Keratinocyte (primary cell): ENCODE measurements around the gene ZNF407.

Source experiments
- EZH2 ChIP-seq: IDR thresholded peaks from one replicate; pipeline ENCODE4 v1.6.1; 2012; ENCODE audit warnings: inconsistent platforms, mild to moderate bottlenecking, low read length, moderate library complexity
- TF ChIP-seq, protein P1 (sequence below), 3 experiments: IDR thresholded peaks in 1 of 3; conservative IDR thresholded peaks in 1 of 3; optimal IDR thresholded peaks in 1 of 3; 2 replicates in 2 of 3; 3 replicates in 1 of 3; pipeline versions ENCODE3 to v1.5.1; 2011; ENCODE audit warnings: low read length in 3 of 3, mild to moderate bottlenecking in 3 of 3, moderate library complexity in 2 of 3, control low read depth in 1 of 3, inconsistent platforms in 1 of 3; ENCODE audit not compliant: insufficient read depth in 2 of 3; ENCODE audit errors: extremely low read depth in 1 of 3

DNA sequence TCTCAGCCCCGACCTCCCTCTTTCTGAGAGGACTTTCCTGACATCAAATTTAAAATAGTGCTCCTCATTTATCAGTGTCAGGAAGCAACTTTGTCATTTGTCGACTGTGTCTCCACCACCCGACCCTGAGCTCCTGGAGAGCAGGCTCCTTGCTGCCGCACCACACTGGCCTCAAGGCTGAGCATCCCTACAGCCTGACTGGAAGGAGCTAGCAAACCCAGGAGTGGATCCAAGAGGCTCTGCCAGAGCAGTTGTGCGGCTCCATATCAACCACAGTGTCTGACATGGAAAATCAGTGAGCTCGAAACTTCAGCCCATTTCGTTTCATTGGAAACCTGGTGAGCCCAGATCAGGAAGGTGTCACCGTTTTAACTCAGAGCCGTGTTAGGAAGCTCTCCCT, 486.1 kb downstream of the ZNF407 start:
- TF ChIP-seq, protein P1, sequence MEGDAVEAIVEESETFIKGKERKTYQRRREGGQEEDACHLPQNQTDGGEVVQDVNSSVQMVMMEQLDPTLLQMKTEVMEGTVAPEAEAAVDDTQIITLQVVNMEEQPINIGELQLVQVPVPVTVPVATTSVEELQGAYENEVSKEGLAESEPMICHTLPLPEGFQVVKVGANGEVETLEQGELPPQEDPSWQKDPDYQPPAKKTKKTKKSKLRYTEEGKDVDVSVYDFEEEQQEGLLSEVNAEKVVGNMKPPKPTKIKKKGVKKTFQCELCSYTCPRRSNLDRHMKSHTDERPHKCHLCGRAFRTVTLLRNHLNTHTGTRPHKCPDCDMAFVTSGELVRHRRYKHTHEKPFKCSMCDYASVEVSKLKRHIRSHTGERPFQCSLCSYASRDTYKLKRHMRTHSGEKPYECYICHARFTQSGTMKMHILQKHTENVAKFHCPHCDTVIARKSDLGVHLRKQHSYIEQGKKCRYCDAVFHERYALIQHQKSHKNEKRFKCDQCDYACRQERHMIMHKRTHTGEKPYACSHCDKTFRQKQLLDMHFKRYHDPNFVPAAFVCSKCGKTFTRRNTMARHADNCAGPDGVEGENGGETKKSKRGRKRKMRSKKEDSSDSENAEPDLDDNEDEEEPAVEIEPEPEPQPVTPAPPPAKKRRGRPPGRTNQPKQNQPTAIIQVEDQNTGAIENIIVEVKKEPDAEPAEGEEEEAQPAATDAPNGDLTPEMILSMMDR (optimal IDR thresholded peaks at IDR 0.05 in 1 of 3, IDR thresholded peaks at IDR 0.05 in 1 of 3, conservative IDR thresholded peaks at IDR 0.05 in 1 of 3; ENCODE audit: extremely low read depth in 1 of 3, insufficient read depth in 2 of 3, low read length in 3 of 3): no peak
- TF ChIP-seq EZH2: no peak
